ENCODE data around the gene SEMA6A.

DNA sequence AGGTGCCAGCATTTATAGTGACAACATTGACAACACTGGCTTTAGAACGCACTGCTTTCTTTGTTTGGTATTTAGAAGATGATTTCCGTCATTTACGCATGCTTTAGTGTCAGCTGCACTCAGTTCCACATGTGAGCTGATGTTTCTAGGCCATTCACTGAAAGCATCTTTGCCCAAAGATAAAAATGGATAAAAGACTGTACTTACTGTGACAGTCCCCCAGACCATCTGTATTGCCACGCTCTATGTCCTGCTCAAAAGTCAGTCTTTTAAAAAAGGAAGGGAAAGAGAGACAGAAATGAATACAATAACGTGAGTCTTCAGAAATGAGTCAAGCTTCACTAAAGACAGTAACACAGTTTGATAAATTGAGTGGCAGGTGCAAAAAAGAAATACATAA lies 99.3 kb downstream of the SEMA6A start:
- no peak for TF ChIP-seq CTCF (CRISPR knock-in tag; IDR thresholded peaks at IDR 0.05)
- no peak for TF ChIP-seq FOXA1 (IDR thresholded peaks at IDR 0.05)
- TF ChIP-seq FOXA1 (CRISPR knock-in tag; IDR thresholded peaks at IDR 0.05) = no peak
- TF ChIP-seq HNRNPK (IDR thresholded peaks at IDR 0.05; ENCODE audit: low read depth, low read length, poor library complexity, severe bottlenecking) = no peak
- TF ChIP-seq ATF3 (CRISPR knock-in tag; IDR thresholded peaks at IDR 0.05) = no peak
- no peak for TF ChIP-seq HDAC6 (IDR thresholded peaks at IDR 0.05; ENCODE audit: low read depth, low read length)
- no peak for TF ChIP-seq RNF219 (CRISPR knock-in tag; IDR thresholded peaks at IDR 0.05)
- TF ChIP-seq ZNF713 (CRISPR knock-in tag; IDR thresholded peaks at IDR 0.05) = no peak
- no peak for TF ChIP-seq RXRB (CRISPR knock-in tag; IDR thresholded peaks at IDR 0.05; ENCODE audit: borderline replicate concordance)
- no peak for TF ChIP-seq PHF8 (CRISPR knock-in tag; IDR thresholded peaks at IDR 0.05)
- no peak for TF ChIP-seq NFE2L1 (CRISPR knock-in tag; IDR thresholded peaks at IDR 0.05; ENCODE audit: borderline replicate concordance)

Measured in HepG2 (cell line).